Neural cell (in vitro differentiated cells): Measurements from ENCODE around the gene SH3RF3. TPM values are rescaled to one million over a fixed set of nuclear protein-coding genes. Genes with fewer than 3 reads are reported as not detected.

ENCODE experiments used
- H2AFZ ChIP-seq: fragments of 200-600, 300-800 bp; sonication (generic), shearing (Covaris generic); 2 replicates; pipeline ENCODE4 v1.6.0; 2014; ENCODE audit warnings: low read depth, mild to moderate bottlenecking, antibody characterized with exemption, low read length, moderate library complexity
- H3F3A ChIP-seq: fragments of 200-600 bp; shearing (Covaris generic); 2 replicates; pipeline ENCODE4 v1.6.1; 2016; ENCODE audit warnings: mild to moderate bottlenecking, moderate library complexity, mixed read lengths, antibody characterized with exemption, low read length; ENCODE audit not compliant: insufficient read depth, poor library complexity, severe bottlenecking
- H3K27ac ChIP-seq: fragments of 200-600, 300-800 bp; sonication (generic), shearing (Covaris generic); 2 replicates; pipeline ENCODE4 v1.5.1; 2014; ENCODE audit warnings: mild to moderate bottlenecking, low read length, moderate library complexity
- H3K27me3 ChIP-seq: fragments of 300-800, 200-600 bp; sonication (generic), shearing (Covaris generic); 2 replicates; pipeline ENCODE4 v1.6.0; 2014; ENCODE audit warnings: mild to moderate bottlenecking, low read depth, low read length, moderate library complexity; ENCODE audit not compliant: insufficient read depth
- H3K36me3 ChIP-seq: fragments of 300-800, 200-600 bp; sonication (generic), shearing (Covaris generic); 2 replicates; pipeline ENCODE4 v1.5.1; 2014; ENCODE audit warnings: mild to moderate bottlenecking, antibody characterized with exemption, low read length, moderate library complexity; ENCODE audit not compliant: insufficient read depth
- H3K4me2 ChIP-seq: fragments of 300-800, 200-600 bp; sonication (generic), shearing (Covaris generic); 2 replicates; pipeline ENCODE4 v1.6.0; 2014; ENCODE audit warnings: mild to moderate bottlenecking, low read length
- H3K4me3 ChIP-seq: fragments of 300-800, 200-600 bp; sonication (generic), shearing (Covaris generic); 2 replicates; pipeline ENCODE4 v1.5.1; 2014; ENCODE audit warnings: mild to moderate bottlenecking, low read length, moderate library complexity
- H3K79me2 ChIP-seq: fragments of 200-600 bp; shearing (Covaris generic); replicated peaks from 2 replicates; pipeline ENCODE4 v1.6.0; 2014; ENCODE audit warnings: mild to moderate bottlenecking, low read length, moderate library complexity; ENCODE audit not compliant: insufficient read depth
- H3K9ac ChIP-seq: fragments of 300-800, 200-600 bp; sonication (generic), shearing (Covaris generic); 2 replicates; pipeline ENCODE4 v1.6.1; 2016; ENCODE audit warnings: mild to moderate bottlenecking, low read length, mixed read lengths
- H3K9me2 ChIP-seq: fragments of 200-600 bp; shearing (Covaris generic); 2 replicates; pipeline ENCODE4 v1.6.1; 2016; ENCODE audit warnings: mild to moderate bottlenecking, low read length, mixed read lengths; ENCODE audit not compliant: insufficient read depth
- H3K9me3 ChIP-seq: fragments of 200-600, 300-800 bp; sonication (generic), shearing (Covaris generic); 2 replicates; pipeline ENCODE4 v1.6.1; 2016; ENCODE audit warnings: mild to moderate bottlenecking, mixed run types, low read length, moderate library complexity, mixed read lengths
- H4K20me1 ChIP-seq: fragments of 200-600 bp; shearing (Covaris generic); 2 replicates; pipeline ENCODE4 v1.6.1; 2016; ENCODE audit warnings: mild to moderate bottlenecking, mixed run types; ENCODE audit not compliant: insufficient read depth
- CTCF ChIP-seq: fragments of 450-650 bp; IDR thresholded peaks from 2 replicates; pipeline ENCODE4 v1.5.1; 2014; ENCODE audit warnings: antibody characterized with exemption, mild to moderate bottlenecking, moderate library complexity; ENCODE audit not compliant: poor library complexity, severe bottlenecking
- EP300 ChIP-seq: fragments of 450-650 bp; conservative IDR thresholded peaks from 2 replicates; pipeline ENCODE4 v1.6.1; 2014; ENCODE audit warnings: antibody characterized with exemption, mild to moderate bottlenecking, moderate library complexity; ENCODE audit not compliant: poor library complexity, severe bottlenecking
- EZH2 ChIP-seq: fragments of 200-600, 300-800 bp; shearing (Covaris generic), sonication (generic); IDR thresholded peaks from 2 replicates; pipeline ENCODE4 v1.6.1; 2014; ENCODE audit warnings: antibody characterized with exemption, low read length, borderline replicate concordance, mild to moderate bottlenecking; ENCODE audit not compliant: insufficient read depth, poor library complexity, severe bottlenecking
- MXI1 ChIP-seq: fragments of 450-650 bp; conservative IDR thresholded peaks from 2 replicates; pipeline ENCODE4 v1.6.1; 2014; ENCODE audit warnings: antibody characterized with exemption, mild to moderate bottlenecking; ENCODE audit not compliant: poor library complexity, severe bottlenecking
- POLR2AphosphoS5 ChIP-seq: IDR thresholded peaks from 2 replicates; pipeline ENCODE4 v1.6.1; 2012
- RAD21 ChIP-seq: fragments of 450-650 bp; conservative IDR thresholded peaks from 2 replicates; pipeline ENCODE4 v1.6.1; 2014; ENCODE audit warnings: antibody characterized with exemption, mild to moderate bottlenecking, moderate library complexity
- REST ChIP-seq: IDR thresholded peaks from 2 replicates; pipeline ENCODE4 v1.6.1; 2012; ENCODE audit warnings: borderline replicate concordance
- SMC3 ChIP-seq: fragments of 450-650 bp; conservative IDR thresholded peaks from 2 replicates; pipeline ENCODE4 v1.6.1; 2014; ENCODE audit warnings: antibody characterized with exemption, mild to moderate bottlenecking, moderate library complexity; ENCODE audit not compliant: poor library complexity
- TAF1 ChIP-seq: IDR thresholded peaks from 2 replicates; pipeline ENCODE4 v1.6.1; 2012; ENCODE audit warnings: low read depth
- polyA plus RNA-seq: library from polyadenylated mRNA; depleted of rRNA; stranded (reverse); fragments of >200 nt; gene quantifications from 2 replicates; pipeline ENCODE4 v1.2.3, GENCODE V29; 2014

SH3RF3 gene
- polyA plus RNA-seq, 1 donor from 2014 or later: 0.53 TPM

- H3F3A ChIP-seq: peaks cover 4% of the 10 kb centered on the region
- TF ChIP-seq MXI1 (no peak), EZH2 (no peak), RAD21 (no peak), EP300 (no peak), POLR2AphosphoS5 (no peak), REST (no peak)
- no peak overlapping the region for H3K4me3 ChIP-seq
- no peaks in the 10 kb centered on the region for H3K27me3 ChIP-seq
- no peak overlapping the region for H3K27ac ChIP-seq
- H3K9me3 ChIP-seq: no peaks in the 10 kb centered on the region
- no peak overlapping the region for H3K9ac ChIP-seq
- H3K79me2 ChIP-seq: no peaks in the 10 kb centered on the region
- no peak overlapping the region for H3K4me2 ChIP-seq
- no peaks in the 10 kb centered on the region for H3K36me3 ChIP-seq
- H2AFZ ChIP-seq: no peak overlapping the region
- H3K9me2 ChIP-seq: no peaks in the 10 kb centered on the region
- no peaks in the 10 kb centered on the region for H4K20me1 ChIP-seq
These were observed 364.4 kb downstream of the SH3RF3 start for GRCh38 chr2:109493176-109493935.

GRCh38 chr2:109494351-109494750, 365.3 kb downstream of the SH3RF3 start:
- Histone ChIP-seq H3K79me2 (no peaks in the 10 kb centered on the region), H3K36me3 (no peaks in the 10 kb centered on the region), H3K4me3 (no peak overlapping the region), H3K9me3 (no peaks in the 10 kb centered on the region), H3F3A (peaks cover 4% of the 10 kb centered on the region), H3K9ac (no peak overlapping the region), H3K27me3 (no peaks in the 10 kb centered on the region), H4K20me1 (no peaks in the 10 kb centered on the region), H3K27ac (no peak overlapping the region), H3K4me2 (no peak overlapping the region), H2AFZ (no peak overlapping the region), H3K9me2 (no peaks in the 10 kb centered on the region)
- TF ChIP-seq TAF1 (no peak), MXI1 (no peak), EZH2 (no peak), SMC3 (no peak), RAD21 (no peak), REST (no peak), EP300 (no peak), POLR2AphosphoS5 (no peak), CTCF (no peak)
